Activated CD4-positive, CD25-positive, alpha-beta regulatory T cell treated with anti-CD3 and anti-CD28 coated beads, Interleukin-2, amount 50 U/mL, for 72 hours (primary cell): Measurements from ENCODE around the gene SMCO1.
A peak's percentile ranks its signal among the peaks of the same experiment; 100 is the strongest.
"Not testable (repeated sequence)": the region's sequence is repeated elsewhere in the genome, so short reads cannot be mapped to it uniquely, and the experiment has no call there.

ENCODE experiments used
- DNase-seq: peaks from one replicate; pipeline ENCODE4 v3.0.0; 2021

Gene SMCO1

GRCh38 chr3:196514913-196515621 is at the start of gene SMCO1:
Gene SMCO1 (minus strand): TSS chr3:196515346. CDS start chr3:196515209, 137 bp downstream.
- DNase-seq = no peak

- peak; percentile 40 for DNase-seq
Measured at GRCh38 chr3:196563721-196564225, 48.6 kb upstream of the SMCO1 start.

GRCh38 chr3:196559826-196560225 is 44.7 kb upstream of the SMCO1 start:
- no peak for DNase-seq

GRCh38 chr3:196558476-196558875 is 43.3 kb upstream of the SMCO1 start:
- no peak for DNase-seq

- DNase-seq = no peak
Measured at GRCh38 chr3:196557236-196557635, 42.1 kb upstream of the SMCO1 start.

- no peak for DNase-seq
Measured at GRCh38 chr3:196555295-196555694, 40.1 kb upstream of the SMCO1 start.

GRCh38 chr3:196554205-196554604 is 39.1 kb upstream of the SMCO1 start:
- DNase-seq = no peak

GRCh38 chr3:196553551-196553950 is 38.4 kb upstream of the SMCO1 start:
- no peak for DNase-seq

- no peak for DNase-seq
Measured at GRCh38 chr3:196552253-196552652, 37.1 kb upstream of the SMCO1 start.

GRCh38 chr3:196550172-196550571 is 35.0 kb upstream of the SMCO1 start:
- DNase-seq = not testable (repeated sequence)

- DNase-seq = not testable (repeated sequence)
Measured at GRCh38 chr3:196549312-196549711, 34.2 kb upstream of the SMCO1 start.

GRCh38 chr3:196547067-196547466 is 31.9 kb upstream of the SMCO1 start:
- DNase-seq = no peak

GRCh38 chr3:196546537-196546936 is 31.4 kb upstream of the SMCO1 start:
- DNase-seq = no peak

GRCh38 chr3:196544491-196544992 is 29.4 kb upstream of the SMCO1 start:
- DNase-seq = no peak

GRCh38 chr3:196541684-196542445 is 26.7 kb upstream of the SMCO1 start:
- DNase-seq = no peak

- DNase-seq = peak; percentile 74
Measured at GRCh38 chr3:196537319-196537984, 22.3 kb upstream of the SMCO1 start.

- DNase-seq = no peak
Measured at GRCh38 chr3:196533260-196533681, 18.1 kb upstream of the SMCO1 start.

GRCh38 chr3:196531418-196531817 is 16.3 kb upstream of the SMCO1 start:
- DNase-seq = no peak

GRCh38 chr3:196528639-196529233 is 13.6 kb upstream of the SMCO1 start:
- DNase-seq = peak; percentile 97

GRCh38 chr3:196525141-196525540 is 10.0 kb upstream of the SMCO1 start:
- no peak for DNase-seq

GRCh38 chr3:196524527-196524926 is 9.4 kb upstream of the SMCO1 start:
- no peak for DNase-seq

GRCh38 chr3:196523841-196524240 is 8.7 kb upstream of the SMCO1 start:
- no peak for DNase-seq

- DNase-seq = not testable (repeated sequence)
Measured at GRCh38 chr3:196521291-196521690, 6.1 kb upstream of the SMCO1 start.
